WTC11 (cell line): ENCODE results near the gene DCUN1D2. TPM values are rescaled to one million over a fixed set of nuclear protein-coding genes. Genes with fewer than 3 reads are reported as not detected.

ENCODE experiments used
- ATAC-seq: fragments of 200-7000 bp; cut with Tn5 transposase; 2 replicates; pipeline ENCODE4 v1.10.0; 2021; ENCODE audit warnings: mild to moderate bottlenecking, moderate library complexity
- CTCF ChIA-PET: fragments of 300-600 bp; sonication (Branson Sonifier 250); formaldehyde crosslinking; loops from one replicate; lab custom pipeline; 2021; ENCODE audit warnings: antibody characterized with exemption; lab: Charles Lee
- POLR2A ChIA-PET: fragments of 350-600 bp; sonication (Branson Sonifier 250); formaldehyde crosslinking; loops from one replicate; lab custom pipeline; 2021; ENCODE audit warnings: antibody characterized with exemption; lab: Charles Lee
- DNase-seq: peaks from one replicate; pipeline ENCODE4 v3.0.0; 2021; ENCODE audit warnings: low spot score
- H3K27ac Mint-ChIP-seq: 2 replicates; pipeline ENCODE4 v1.8.0; 2021; ENCODE audit warnings: mixed read lengths
- H3K27me3 Mint-ChIP-seq: 2 replicates; pipeline ENCODE4 v1.8.0; 2021; ENCODE audit warnings: low read depth, mild to moderate bottlenecking, moderate library complexity, mixed read lengths
- H3K36me3 Mint-ChIP-seq: 2 replicates; pipeline ENCODE4 v1.8.0; 2021; ENCODE audit warnings: mixed read lengths
- H3K4me1 Mint-ChIP-seq: 2 replicates; pipeline ENCODE4 v1.8.0; 2022; ENCODE audit warnings: mixed read lengths
- H3K4me3 Mint-ChIP-seq: 2 replicates; pipeline ENCODE4 v1.8.0; 2021; ENCODE audit warnings: mild to moderate bottlenecking, moderate library complexity, mixed read lengths
- H3K9me3 Mint-ChIP-seq: 2 replicates; pipeline ENCODE4 v1.8.0; 2021; ENCODE audit warnings: mixed read lengths
- FOXJ3 ChIP-seq: sonication (generic); formaldehyde crosslinking; IDR thresholded peaks from 2 replicates; pipeline ENCODE4 v1.9.0; 2021; ENCODE audit warnings: missing genetic modification reagents, mild to moderate bottlenecking, borderline replicate concordance
- FOXK1 ChIP-seq: sonication (generic); formaldehyde crosslinking; IDR thresholded peaks from 2 replicates; pipeline ENCODE4 v1.8.0; 2022; ENCODE audit warnings: mild to moderate bottlenecking, moderate library complexity, missing genetic modification reagents
- GRHL2 ChIP-seq: fragments of 250-450 bp; sonication (Bioruptor Pico); IDR thresholded peaks from 2 replicates; pipeline ENCODE4 v1.8.0; 2022; ENCODE audit warnings: mild to moderate bottlenecking, moderate library complexity; ENCODE audit not compliant: insufficient replicate concordance, severe bottlenecking
- GTF2I ChIP-seq: fragments of 250-450 bp; sonication (Bioruptor Pico); conservative IDR thresholded peaks from 2 replicates; pipeline ENCODE4 v1.4.0; 2021; ENCODE audit warnings: mild to moderate bottlenecking
- NR1H2 ChIP-seq: sonication (generic); formaldehyde crosslinking; IDR thresholded peaks from 2 replicates; pipeline ENCODE4 v1.9.0; 2021; ENCODE audit warnings: mild to moderate bottlenecking, moderate library complexity, missing genetic modification reagents
- PRRX2 ChIP-seq: fragments of 250-450 bp; sonication (Bioruptor Pico); IDR thresholded peaks from 2 replicates; pipeline ENCODE4 v1.8.0; 2021; ENCODE audit warnings: mild to moderate bottlenecking
- RELA ChIP-seq: sonication (generic); formaldehyde crosslinking; IDR thresholded peaks from 2 replicates; pipeline ENCODE4 v1.8.1; 2022; ENCODE audit warnings: missing genetic modification reagents, mild to moderate bottlenecking, borderline replicate concordance
- TEAD4 ChIP-seq: sonication (generic); formaldehyde crosslinking; IDR thresholded peaks from 2 replicates; pipeline ENCODE4 v1.8.0; 2022; ENCODE audit warnings: mild to moderate bottlenecking, missing genetic modification reagents
- ZNF121 ChIP-seq: sonication (generic); formaldehyde crosslinking; IDR thresholded peaks from 2 replicates; pipeline ENCODE4 v1.8.0; 2023; ENCODE audit warnings: missing genetic modification reagents
- total RNA-seq: library from RNA; stranded (reverse); gene quantifications from 3 replicates; pipeline ENCODE4 v1.2.3, GENCODE V29; 2021
- TF ChIP-seq, protein P1 (sequence below): sonication (generic); formaldehyde crosslinking; IDR thresholded peaks from 2 replicates; pipeline ENCODE4 v1.8.1; 2023; ENCODE audit warnings: mild to moderate bottlenecking, missing genetic modification reagents
- TF ChIP-seq, protein P2 (sequence below): fragments of 250-450 bp; sonication (Bioruptor Pico); conservative IDR thresholded peaks from 2 replicates; pipeline ENCODE4 v1.9.0; 2021; ENCODE audit warnings: mild to moderate bottlenecking
- TF ChIP-seq, protein P3 (sequence below): sonication (generic); formaldehyde crosslinking; IDR thresholded peaks from 2 replicates; pipeline ENCODE4 v1.8.1; 2022; ENCODE audit warnings: low read depth, missing genetic modification reagents, borderline replicate concordance
- TF ChIP-seq, protein P4 (sequence below): fragments of 250-450 bp; sonication (Bioruptor Pico); IDR thresholded peaks from 2 replicates; pipeline ENCODE4 v1.9.0; 2021; ENCODE audit warnings: mild to moderate bottlenecking
- TF ChIP-seq, protein P5 (sequence below): fragments of 250-450 bp; sonication (Bioruptor Pico); IDR thresholded peaks from 2 replicates; pipeline ENCODE4 v1.9.0; 2021; ENCODE audit warnings: moderate library complexity, mild to moderate bottlenecking, inconsistent platforms, borderline replicate concordance
- TF ChIP-seq, protein P6 (sequence below): sonication (generic); formaldehyde crosslinking; conservative IDR thresholded peaks from 2 replicates; pipeline ENCODE4 v1.8.1; 2022; ENCODE audit warnings: mild to moderate bottlenecking, missing genetic modification reagents
- TF ChIP-seq, protein P7 (sequence below): sonication (generic); formaldehyde crosslinking; IDR thresholded peaks from 2 replicates; pipeline ENCODE4 v1.8.1; 2023; ENCODE audit warnings: mild to moderate bottlenecking, missing genetic modification reagents
- TF ChIP-seq, protein P8 (sequence below): fragments of 250-450 bp; sonication (Bioruptor Pico); IDR thresholded peaks from 2 replicates; pipeline ENCODE4 v1.8.0; 2021; ENCODE audit warnings: mild to moderate bottlenecking

DCUN1D2 gene
- total RNA-seq, 1 experiment from 2014 or later = 42.5 TPM

DNA sequence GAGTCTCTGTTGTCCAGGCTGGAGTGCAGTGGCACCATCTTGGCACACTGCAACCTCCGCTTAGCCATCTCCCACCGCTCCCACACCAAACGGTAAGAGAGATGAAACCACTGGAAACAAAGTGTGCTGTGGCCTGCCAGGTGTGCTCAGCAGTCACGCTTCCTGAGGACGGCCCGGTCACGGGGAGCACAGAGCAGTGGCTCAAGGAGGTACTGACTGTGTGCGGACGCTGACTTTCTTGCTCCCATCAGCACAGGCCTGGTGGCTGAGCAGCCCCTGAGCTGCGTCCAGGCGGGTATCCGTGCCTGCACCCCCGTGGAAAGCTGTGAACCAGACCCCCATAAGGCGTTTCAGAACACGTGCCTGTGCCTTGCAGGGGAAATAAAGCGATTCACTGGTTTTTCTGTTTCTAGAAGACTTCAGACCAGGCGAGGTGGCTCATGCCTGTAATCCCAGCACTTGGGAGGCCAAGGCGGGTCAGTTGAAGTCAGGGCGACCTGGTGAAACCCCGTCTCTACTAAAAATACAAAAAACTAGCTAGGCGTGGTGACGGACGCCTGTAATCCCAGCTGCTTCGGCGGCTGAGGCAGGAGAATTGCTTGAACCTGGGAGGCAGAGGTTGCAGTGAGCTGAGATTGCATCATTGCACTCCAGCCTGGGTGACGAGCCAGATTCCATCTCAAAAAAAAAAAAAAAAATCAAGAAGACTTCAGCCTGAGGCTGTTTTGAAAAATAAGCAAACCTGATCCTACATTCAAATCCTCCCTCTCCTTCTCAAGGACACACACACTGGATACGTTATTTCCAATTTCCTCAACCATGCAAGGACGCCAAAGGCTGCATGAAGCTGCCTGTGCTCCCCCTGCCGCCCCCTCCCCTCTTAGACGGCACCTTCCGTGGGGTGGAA is 62.7 kb downstream of the DCUN1D2 start (continued):
- TF ChIP-seq, protein P1, sequence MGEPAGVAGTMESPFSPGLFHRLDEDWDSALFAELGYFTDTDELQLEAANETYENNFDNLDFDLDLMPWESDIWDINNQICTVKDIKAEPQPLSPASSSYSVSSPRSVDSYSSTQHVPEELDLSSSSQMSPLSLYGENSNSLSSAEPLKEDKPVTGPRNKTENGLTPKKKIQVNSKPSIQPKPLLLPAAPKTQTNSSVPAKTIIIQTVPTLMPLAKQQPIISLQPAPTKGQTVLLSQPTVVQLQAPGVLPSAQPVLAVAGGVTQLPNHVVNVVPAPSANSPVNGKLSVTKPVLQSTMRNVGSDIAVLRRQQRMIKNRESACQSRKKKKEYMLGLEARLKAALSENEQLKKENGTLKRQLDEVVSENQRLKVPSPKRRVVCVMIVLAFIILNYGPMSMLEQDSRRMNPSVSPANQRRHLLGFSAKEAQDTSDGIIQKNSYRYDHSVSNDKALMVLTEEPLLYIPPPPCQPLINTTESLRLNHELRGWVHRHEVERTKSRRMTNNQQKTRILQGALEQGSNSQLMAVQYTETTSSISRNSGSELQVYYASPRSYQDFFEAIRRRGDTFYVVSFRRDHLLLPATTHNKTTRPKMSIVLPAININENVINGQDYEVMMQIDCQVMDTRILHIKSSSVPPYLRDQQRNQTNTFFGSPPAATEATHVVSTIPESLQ (CRISPR knock-in tag) = no peak

DNA sequence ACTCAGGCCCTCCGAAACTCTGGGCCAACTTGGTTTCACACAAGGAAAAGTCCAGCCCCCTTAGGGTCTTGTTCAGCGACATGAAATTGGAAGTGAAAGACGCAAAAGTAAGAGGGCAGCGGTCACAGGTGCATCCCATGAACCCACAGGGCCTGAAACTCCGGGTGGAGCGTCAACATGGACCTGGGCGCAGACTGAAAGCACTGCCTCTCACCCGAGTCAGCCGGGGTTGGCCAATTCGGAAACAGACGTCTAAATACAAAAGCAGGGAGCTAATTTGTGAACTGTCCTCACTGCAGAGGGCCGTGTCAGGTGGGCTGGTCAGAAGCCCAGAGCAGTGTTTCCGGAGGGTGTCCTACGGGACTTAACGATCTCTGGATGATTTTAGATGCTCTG is 63.9 kb downstream of the DCUN1D2 start:
- POLR2A ChIA-PET = no interaction called here

More for the DNA sequence above, 63.9 kb downstream of the DCUN1D2 start:
- ATAC-seq = no peak
- H3K36me3 Mint-ChIP-seq = no peaks in the 10 kb centered on the region
- TF ChIP-seq, protein P1 (CRISPR knock-in tag) = no peak
- no peak for TF ChIP-seq TEAD4
- no peak for TF ChIP-seq ZNF121 (CRISPR knock-in tag)
- TF ChIP-seq GRHL2 (CRISPR knock-in tag) = no peak
- no peak for TF ChIP-seq NR1H2 (CRISPR knock-in tag)
- TF ChIP-seq PRRX2 (CRISPR knock-in tag) = no peak
- TF ChIP-seq, protein P2, sequence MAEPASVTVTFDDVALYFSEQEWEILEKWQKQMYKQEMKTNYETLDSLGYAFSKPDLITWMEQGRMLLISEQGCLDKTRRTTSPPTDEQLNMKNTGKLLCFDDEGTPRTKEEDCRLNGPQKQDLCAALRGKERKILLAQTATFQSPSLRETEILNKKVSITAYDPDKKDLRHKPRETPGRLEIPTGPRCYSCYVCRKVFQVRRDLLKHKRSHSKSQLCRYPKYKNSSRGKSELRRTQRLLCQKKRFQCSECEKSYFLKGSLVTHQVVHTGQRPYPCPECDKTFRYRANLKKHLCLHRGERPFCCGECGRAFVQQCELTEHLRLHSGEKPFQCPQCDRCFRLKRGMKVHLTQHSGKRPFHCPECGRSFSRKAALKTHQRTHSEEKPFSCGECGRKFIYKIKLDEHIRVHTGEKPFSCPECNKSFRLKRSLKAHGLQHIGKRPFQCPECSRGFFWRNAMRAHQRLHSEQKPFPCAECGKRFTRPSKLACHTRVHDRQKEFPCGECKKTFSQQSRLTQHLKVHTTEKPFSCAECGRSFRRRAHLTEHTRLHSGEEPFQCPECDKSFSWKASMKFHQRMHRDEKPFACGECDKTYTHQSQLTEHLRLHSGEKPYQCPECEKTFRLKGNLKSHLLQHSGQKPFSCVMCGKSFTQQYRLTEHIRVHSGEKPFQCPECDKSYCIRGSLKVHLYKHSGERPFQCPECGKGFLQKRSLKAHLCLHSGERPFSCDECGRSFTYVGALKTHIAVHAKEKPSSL (CRISPR knock-in tag) = no peak
- TF ChIP-seq, protein P3, sequence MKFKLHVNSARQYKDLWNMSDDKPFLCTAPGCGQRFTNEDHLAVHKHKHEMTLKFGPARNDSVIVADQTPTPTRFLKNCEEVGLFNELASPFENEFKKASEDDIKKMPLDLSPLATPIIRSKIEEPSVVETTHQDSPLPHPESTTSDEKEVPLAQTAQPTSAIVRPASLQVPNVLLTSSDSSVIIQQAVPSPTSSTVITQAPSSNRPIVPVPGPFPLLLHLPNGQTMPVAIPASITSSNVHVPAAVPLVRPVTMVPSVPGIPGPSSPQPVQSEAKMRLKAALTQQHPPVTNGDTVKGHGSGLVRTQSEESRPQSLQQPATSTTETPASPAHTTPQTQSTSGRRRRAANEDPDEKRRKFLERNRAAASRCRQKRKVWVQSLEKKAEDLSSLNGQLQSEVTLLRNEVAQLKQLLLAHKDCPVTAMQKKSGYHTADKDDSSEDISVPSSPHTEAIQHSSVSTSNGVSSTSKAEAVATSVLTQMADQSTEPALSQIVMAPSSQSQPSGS (CRISPR knock-in tag) = no peak
- TF ChIP-seq, protein P4, sequence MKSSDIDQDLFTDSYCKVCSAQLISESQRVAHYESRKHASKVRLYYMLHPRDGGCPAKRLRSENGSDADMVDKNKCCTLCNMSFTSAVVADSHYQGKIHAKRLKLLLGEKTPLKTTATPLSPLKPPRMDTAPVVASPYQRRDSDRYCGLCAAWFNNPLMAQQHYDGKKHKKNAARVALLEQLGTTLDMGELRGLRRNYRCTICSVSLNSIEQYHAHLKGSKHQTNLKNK (CRISPR knock-in tag) = no peak
- TF ChIP-seq, protein P5, sequence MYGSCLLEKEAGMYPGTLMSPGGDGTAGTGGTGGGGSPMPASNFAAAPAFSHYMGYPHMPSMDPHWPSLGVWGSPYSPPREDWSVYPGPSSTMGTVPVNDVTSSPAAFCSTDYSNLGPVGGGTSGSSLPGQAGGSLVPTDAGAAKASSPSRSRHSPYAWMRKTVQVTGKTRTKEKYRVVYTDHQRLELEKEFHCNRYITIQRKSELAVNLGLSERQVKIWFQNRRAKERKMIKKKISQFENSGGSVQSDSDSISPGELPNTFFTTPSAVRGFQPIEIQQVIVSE = no peak
- TF ChIP-seq GTF2I (CRISPR knock-in tag) = no peak
- TF ChIP-seq FOXK1 (CRISPR knock-in tag) = no peak
- TF ChIP-seq, protein P6, sequence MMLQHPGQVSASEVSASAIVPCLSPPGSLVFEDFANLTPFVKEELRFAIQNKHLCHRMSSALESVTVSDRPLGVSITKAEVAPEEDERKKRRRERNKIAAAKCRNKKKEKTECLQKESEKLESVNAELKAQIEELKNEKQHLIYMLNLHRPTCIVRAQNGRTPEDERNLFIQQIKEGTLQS (CRISPR knock-in tag) = no peak
- TF ChIP-seq, protein P7, sequence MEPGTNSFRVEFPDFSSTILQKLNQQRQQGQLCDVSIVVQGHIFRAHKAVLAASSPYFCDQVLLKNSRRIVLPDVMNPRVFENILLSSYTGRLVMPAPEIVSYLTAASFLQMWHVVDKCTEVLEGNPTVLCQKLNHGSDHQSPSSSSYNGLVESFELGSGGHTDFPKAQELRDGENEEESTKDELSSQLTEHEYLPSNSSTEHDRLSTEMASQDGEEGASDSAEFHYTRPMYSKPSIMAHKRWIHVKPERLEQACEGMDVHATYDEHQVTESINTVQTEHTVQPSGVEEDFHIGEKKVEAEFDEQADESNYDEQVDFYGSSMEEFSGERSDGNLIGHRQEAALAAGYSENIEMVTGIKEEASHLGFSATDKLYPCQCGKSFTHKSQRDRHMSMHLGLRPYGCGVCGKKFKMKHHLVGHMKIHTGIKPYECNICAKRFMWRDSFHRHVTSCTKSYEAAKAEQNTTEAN (CRISPR knock-in tag) = no peak
- no peak for TF ChIP-seq FOXJ3 (CRISPR knock-in tag)
- TF ChIP-seq, protein P8, sequence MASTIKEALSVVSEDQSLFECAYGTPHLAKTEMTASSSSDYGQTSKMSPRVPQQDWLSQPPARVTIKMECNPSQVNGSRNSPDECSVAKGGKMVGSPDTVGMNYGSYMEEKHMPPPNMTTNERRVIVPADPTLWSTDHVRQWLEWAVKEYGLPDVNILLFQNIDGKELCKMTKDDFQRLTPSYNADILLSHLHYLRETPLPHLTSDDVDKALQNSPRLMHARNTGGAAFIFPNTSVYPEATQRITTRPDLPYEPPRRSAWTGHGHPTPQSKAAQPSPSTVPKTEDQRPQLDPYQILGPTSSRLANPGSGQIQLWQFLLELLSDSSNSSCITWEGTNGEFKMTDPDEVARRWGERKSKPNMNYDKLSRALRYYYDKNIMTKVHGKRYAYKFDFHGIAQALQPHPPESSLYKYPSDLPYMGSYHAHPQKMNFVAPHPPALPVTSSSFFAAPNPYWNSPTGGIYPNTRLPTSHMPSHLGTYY (CRISPR knock-in tag) = no peak
- no peak for TF ChIP-seq RELA (CRISPR knock-in tag)
- no peak for DNase-seq
- no peaks in the 10 kb centered on the region for H3K27me3 Mint-ChIP-seq
- no peak overlapping the region; the same call in 1 of the 2 replicates for H3K27ac Mint-ChIP-seq
- H3K4me1 Mint-ChIP-seq = no peaks in the 10 kb centered on the region
- CTCF ChIA-PET = no interaction called here
- H3K9me3 Mint-ChIP-seq = no peaks in the 10 kb centered on the region
- H3K4me3 Mint-ChIP-seq = no peak overlapping the region
